Activated CD8-positive, alpha-beta memory T cell treated with anti-CD3 and anti-CD28 coated beads, Interleukin-2, amount 50 U/mL, for 1 hour (primary cell): ENCODE measurements around the gene UBA1.

Source experiments
- DNase-seq: peaks from one replicate; pipeline ENCODE4 v3.0.0-alpha.2; 2020; ENCODE audit errors: extremely low read depth

Gene UBA1

DNA sequence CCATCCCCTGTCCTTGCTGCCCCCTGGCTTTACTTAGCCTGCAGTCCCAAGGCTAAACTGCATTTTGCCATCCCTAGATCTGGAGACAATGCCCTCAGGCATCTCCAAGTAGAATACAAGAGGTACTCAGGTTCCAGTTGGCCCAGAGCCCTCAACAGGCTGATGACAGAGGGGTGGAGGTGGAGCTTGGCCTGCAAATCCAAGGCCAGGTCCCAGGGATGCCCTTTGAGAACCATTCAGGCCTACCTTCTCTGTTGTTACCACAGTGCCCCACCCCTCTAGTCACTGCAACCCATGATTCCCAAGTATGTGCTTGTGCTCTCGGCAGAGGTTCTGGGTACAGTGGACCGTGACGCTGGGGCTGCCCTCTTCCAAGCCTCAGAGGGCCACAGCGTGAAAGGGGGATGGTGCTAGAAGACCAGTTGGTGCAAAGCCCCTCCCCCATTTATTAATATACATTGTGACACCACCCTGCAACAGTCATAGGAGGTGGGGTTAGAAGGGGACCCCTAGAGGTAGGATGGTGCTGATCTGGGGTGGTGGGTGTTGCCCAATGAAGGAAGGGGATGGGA is 6.4 kb upstream of the UBA1 start:
- DNase-seq: no peak

DNA sequence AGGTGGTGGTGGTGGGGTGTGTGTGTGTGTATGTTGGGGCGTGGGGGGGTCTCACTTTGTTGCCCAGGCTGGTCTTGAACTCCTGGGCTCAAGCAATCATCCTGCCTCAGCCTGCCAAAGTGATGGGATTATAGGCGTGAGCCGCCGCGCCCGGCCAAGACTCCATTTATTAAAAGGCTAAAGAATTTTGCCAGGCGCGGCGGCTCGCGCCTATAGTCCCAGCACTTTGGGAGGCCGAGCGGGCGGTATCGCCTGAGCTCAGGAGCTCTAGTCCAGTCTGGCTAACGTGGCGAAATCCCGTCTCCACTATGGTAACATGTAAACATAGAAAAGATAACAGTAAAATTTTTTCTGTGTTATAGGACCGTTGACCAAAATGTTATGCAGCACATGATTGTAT is 3.7 kb upstream of the UBA1 start:
- no peak for DNase-seq

DNA sequence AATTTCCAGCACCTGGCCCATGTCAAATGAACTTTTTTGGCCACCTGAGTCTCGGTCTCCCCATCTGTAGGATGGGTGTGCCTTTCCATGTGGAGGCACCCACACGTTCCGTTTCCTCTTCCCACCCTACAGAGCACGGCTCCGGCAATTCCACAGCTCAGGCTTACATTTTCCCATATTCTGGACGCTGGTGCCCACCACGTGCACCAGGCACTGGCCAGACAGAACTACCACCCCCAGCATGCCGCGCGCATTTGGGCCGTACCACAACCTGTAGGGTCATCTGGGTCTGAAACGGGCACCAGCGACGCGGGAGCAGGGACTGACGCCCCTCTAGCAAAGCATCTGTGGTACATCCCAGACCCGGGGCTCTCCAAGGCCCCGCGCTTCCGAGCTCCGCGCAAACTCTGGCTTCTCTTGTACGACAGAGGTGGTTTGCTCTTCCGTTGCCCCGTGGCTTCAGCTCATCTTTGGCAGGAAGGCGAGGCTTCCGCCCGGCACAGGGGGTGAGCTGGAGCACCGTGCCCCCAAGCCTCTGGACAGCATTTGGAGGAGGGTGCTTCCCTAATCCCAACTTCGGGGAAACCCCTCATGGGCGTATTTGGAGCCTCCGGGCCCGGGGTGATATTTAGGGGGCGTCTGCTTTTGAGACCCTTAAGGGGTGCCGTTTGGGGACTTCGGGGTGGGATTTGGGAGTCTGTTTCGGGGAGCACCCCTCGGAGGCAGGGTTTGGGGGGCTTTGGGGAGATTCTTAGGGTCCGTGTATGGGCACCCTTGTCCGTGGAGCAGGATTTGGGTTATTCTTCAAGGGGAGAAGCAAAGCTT is 3.0 kb upstream of the UBA1 start:
- DNase-seq: peak; percentile 68

DNA sequence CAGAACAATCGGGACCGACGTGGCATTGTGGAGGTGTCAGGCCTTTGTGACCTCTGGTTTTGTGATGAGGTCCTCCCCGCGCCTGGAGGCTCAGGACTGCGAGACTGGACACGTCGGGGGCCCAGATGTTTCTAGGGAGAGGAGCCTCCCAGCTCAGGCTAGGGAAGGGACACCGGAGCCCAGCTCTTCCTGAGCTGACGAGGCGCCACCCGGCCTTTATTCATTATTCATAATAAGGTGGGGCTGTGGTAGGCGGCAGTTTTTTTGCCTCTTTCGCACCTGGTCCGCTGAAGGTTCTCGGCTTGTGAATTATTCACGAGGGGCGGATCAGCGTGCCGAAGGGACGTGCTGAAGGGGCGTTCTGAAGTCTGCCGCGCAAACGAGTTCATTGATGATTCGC is 2.3 kb upstream of the UBA1 start:
- DNase-seq: no peak

DNA sequence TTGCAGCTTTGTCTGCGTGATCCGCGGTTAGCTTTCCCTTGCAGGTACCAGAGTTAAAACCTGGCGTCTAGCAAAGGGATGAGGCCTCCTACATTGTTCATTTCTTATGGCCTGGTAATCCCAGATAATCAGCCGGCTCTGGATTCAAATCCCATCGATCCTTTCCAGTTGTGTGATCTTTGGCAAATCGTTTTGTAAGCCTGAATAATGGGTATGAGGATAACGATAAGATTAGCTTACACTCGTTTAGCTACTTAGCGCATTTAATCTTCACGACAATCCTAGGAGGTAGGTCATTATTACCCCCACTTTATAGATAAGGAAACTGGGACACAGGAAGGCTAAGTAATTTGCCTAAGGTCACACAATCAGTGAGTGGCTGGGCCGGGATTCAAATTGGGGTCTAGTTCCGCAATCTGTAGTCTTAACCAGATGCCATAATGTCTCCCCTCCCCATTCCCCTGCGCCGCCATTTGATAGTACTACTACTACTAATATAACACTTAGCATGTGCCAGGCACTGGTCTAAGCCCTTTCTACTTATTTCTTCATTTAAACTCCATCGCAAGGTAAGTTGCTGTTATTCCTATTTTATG is 1.7 kb upstream of the UBA1 start:
- no peak for DNase-seq

DNA sequence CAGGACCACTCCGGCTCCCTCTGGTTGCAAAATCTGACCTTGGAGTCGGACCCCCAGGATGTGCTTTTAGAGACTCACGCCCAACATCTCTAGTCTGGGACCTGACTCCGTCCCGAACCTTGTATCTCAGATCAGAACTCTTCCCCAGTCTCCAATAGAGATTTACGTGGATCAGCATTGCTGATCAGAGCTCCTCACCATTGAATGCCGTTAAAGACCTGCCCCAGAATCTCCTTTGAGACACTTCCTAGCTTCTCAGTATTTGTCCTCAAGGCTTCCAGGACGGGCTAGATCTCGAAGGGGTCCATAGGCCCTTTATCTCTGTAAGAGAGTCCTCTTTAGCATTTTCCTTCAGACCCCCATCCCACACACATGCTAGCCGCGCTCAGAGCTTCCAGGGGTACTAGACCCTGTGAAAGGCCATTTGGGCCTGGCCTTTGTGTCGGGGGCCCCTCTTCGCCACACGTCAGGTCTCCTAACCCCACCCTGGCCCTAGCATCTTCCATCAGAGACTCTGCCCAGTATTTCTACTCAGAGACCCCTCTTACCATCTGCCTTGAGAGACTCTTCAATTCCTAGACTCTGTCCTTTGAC is 662 bp downstream of the UBA1 start:
- no peak for DNase-seq

DNA sequence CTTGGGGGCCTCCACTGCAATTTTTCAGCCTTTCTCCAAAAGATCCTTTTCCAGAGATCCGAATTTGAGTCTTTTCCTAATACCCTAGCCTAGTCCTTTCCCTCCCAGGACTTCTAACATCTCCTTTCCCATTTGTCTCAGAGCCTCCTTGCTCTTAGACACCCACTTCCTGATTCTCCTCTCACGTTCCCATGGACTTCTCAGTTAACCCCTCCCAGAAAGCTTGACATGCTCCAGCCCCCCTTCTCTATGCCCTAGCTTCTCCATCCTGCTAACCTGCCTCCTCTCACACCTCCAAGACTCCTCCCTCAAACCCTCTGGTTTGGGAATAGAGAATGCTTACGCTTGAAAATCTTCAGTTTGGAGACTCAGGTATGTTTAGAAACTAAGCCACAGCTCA is 2.5 kb downstream of the UBA1 start:
- no peak for DNase-seq

DNA sequence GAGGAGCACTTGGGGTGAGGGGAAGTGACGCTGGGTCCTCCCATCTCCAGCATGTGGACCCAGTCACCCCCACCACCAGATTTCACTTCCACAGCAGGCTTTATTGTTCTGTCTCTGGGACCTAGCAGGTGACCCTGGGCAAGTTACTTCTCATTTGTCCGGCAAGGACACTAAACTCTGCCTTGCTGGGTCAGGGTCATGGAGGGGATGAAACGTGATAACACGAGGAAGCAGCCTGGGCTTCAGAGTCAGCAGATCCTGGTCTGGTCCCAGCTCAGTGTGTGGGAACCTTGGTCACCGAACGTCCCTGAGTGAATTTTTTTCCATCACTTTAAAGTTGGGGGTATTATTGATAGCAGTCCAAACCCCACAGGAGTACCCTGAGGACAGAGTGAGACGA is 3.9 kb downstream of the UBA1 start:
- DNase-seq: no peak

DNA sequence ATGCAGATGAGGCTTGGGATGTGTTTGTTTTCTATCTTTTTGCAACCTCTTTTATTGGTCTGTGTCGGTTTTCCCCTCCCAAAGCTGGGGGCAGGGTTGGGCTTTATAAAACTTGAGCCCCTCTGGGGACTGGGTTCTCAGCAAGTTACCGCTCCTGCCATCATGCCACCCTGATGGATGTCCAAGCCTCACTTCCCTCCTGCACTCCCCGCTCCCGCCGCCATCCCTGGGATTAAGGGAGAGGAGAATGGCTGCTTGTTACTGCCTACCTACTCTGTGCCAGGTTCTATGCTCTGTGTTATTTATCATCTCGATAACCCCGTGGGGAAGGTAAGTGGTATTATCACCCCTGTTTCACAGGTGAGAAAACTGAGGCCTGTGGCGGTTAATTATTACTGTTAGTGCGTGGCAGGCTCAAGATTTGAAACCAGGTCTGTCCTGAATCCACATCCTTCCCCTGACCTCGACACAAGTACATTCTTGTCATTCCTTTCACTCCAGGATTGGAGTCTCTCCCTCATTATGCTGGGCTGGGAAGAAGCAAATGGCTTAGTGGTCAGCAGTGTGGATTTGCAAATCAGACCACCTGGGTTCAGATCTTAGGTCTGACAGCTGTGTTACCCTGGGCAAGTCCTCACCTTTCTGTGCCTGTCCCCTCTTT is 4.5 kb downstream of the UBA1 start:
- DNase-seq: no peak

DNA sequence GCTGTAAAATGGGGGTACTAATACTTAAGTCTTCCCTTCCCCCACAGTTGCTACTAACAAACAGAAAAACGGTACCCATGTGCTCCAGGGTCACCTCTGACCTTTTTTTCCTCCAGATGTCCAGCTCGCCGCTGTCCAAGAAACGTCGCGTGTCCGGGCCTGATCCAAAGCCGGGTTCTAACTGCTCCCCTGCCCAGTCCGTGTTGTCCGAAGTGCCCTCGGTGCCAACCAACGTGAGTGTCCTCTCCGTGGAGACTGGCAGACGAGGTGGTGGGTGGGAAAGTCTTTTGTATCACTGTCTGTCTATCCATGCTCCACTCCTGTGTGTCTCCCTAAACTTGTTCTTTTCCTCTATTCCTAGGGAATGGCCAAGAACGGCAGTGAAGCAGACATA is 5.1 kb downstream of the UBA1 start:
- no peak for DNase-seq

DNA sequence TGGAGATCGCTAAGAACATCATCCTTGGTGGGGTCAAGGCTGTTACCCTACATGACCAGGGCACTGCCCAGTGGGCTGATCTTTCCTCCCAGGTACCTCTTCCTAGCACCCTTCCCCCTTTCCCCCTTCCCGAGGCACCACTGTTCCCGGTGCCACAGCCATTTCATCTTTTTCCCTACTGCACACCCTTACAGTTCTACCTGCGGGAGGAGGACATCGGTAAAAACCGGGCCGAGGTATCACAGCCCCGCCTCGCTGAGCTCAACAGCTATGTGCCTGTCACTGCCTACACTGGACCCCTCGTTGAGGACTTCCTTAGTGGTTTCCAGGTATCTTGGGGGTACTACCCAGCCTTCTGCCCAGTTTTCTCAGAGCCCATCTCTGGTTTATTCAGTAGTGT is 5.7 kb downstream of the UBA1 start:
- no peak for DNase-seq

DNA sequence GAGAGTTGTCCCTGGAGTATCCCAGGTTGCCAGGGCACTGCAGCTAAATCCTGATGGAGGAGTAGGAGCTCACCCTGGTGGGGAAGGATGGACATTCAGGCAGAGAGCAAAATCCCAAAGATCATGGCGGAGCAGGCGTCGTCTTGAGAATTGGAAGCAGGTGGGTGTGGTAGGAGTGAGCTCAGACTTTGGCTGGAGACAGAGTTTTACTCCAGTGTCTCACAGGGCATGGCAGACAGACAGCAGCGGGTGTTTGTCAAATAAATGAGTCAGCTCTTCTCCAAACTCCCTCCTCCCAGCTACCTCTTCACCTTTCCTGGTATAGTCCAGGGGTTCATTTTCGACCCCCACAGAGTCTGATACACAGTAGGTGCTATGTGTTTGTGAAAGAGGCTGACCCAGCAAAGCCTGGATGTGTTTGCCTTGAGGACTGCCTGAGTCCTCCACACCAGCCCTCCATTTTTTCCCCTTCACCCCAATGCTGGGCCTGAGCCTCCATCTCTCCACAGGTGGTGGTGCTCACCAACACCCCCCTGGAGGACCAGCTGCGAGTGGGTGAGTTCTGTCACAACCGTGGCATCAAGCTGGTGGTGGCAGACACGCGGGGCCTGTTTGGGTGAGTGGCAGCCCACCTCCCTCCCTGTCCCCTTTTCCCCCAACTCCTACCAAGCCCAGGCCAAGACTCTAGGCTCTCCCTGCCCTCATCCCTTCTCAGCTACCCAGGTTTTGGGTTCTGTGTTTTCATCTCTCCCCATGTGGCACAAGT is 6.9 kb downstream of the UBA1 start:
- no peak for DNase-seq

DNA sequence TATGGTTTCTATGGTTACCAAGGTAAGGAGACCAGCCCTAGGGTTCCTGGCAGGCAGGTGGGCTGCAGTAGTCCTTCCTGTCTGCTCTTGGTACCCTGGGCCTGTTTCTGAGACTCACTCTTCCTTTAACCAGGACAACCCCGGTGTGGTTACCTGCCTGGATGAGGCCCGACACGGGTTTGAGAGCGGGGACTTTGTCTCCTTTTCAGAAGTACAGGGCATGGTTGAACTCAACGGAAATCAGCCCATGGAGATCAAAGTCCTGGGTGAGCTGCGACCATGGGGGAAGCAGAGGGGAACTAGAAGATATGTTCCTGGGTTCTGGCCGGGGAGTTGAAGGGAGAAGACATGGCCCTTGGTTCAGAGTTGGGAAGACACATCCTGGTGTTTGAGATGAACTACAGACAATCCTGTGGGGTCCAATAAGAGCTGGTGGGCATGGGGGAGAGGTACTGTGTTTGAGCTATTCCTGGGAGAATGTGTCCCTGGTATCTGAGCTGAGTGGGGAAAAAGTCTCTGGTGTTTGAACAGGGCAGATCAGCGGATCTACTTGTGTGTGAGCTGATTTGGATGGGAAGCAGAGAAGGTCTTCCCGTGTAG is 7.8 kb downstream of the UBA1 start:
- DNase-seq: no peak

DNA sequence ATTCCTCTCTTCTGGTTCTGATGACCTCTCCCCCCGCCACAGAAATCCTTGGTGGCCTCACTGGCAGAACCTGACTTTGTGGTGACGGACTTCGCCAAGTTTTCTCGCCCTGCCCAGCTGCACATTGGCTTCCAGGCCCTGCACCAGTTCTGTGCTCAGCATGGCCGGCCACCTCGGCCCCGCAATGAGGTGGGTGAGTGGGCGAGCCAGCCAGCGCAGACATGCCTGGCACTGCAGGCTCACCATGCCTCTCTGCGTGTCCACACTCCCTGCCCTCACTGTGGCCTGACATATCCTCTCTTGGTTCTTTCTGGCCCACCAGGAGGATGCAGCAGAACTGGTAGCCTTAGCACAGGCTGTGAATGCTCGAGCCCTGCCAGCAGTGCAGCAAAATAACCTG is 8.7 kb downstream of the UBA1 start:
- no peak for DNase-seq

DNA sequence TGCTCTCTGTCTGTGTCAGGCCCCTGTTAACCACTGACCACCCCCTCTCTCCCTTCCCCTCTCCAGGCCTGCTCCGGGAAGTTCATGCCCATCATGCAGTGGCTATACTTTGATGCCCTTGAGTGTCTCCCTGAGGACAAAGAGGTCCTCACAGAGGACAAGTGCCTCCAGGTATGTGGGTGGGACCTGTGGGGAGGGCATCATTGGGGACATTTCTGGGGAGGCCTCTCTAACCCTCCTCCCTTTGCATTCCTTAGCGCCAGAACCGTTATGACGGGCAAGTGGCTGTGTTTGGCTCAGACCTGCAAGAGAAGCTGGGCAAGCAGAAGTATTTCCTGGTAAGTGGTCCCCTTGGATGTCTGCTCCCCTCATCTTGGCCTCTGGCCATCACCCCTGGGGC is 9.2 kb downstream of the UBA1 start:
- DNase-seq: no peak

DNA sequence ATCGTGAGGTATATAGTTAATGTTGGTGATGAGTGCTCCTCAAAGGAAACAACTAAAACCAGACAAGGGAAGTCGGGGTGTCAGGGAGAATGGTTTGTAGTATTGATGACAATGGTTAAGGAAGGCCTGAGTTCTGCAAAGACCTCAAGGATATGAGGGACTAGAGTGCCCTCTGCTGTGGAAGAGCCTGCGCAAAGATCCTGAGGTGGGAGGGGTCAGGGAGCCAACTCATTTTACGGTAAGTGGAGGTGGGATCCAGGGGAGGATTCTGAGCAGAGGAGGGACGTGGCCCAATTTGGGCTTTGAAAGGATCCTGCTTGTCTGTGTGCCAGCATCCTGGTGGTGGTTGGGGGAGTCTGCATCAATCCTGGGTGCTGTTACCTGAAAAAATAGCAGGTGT is 11.3 kb downstream of the UBA1 start:
- no peak for DNase-seq

DNA sequence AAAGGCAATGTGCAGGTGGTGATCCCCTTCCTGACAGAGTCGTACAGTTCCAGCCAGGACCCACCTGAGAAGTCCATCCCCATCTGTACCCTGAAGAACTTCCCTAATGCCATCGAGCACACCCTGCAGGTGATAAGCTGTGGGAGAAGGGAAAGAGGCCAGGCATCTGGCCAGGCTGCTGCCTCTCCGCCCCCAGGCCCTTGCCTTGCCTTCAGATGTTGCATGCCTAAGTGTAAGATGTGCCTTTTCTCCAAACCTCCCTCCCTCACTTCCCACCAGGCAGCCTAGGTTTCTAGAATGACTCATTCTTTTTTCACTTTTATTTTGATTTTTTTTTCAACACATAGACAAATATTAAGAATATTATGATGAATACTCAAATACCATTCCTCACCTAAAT is 12.7 kb downstream of the UBA1 start:
- DNase-seq: no peak

DNA sequence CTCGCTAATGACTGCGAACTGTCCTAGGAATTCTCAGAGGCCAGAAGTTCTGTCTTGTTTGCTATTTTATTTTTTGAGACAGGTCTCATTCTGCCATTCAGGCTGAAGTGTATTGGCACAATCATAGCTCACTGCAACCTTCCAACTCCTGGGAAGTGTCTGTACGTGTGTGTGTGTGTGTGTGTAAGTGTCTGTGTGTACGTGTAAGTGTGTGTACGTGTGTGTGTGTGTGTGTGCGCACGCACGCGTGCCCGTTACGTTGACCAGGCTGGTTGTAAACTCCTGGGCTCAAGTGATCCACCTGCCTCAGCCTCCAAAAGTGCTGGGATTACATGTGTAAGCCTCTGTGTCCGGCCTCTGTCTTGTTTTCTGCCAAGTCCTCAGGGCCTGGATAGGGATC is 14.5 kb downstream of the UBA1 start:
- no peak for DNase-seq

DNA sequence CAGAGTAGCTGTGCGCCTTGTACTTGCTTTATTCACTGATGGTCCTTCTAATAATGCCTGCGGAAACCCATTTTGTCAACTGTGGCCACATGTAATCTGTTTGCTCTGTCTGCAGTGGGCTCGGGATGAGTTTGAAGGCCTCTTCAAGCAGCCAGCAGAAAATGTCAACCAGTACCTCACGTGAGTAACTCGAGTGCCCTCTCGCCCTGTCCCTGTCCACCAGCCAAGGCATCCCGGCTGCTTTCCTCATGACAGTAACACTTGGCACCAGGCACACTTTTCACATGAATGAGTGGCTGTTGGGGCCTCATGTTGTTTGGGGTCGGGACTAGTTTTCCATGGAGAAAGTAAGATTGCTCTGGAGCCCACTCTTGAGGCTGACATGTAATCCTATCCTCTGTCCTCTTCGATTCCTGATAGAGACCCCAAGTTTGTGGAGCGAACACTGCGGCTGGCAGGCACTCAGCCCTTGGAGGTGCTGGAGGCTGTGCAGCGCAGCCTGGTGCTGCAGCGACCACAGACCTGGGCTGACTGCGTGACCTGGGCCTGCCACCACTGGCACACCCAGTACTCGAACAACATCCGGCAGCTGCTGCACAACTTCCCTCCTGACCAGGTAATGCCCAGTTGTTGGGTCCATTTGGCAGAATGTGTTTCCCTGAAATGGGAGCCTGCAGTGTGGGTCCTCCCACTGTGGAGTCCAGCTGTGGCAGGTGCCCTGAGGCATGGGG is 16.0 kb downstream of the UBA1 start:
- DNase-seq: no peak

DNA sequence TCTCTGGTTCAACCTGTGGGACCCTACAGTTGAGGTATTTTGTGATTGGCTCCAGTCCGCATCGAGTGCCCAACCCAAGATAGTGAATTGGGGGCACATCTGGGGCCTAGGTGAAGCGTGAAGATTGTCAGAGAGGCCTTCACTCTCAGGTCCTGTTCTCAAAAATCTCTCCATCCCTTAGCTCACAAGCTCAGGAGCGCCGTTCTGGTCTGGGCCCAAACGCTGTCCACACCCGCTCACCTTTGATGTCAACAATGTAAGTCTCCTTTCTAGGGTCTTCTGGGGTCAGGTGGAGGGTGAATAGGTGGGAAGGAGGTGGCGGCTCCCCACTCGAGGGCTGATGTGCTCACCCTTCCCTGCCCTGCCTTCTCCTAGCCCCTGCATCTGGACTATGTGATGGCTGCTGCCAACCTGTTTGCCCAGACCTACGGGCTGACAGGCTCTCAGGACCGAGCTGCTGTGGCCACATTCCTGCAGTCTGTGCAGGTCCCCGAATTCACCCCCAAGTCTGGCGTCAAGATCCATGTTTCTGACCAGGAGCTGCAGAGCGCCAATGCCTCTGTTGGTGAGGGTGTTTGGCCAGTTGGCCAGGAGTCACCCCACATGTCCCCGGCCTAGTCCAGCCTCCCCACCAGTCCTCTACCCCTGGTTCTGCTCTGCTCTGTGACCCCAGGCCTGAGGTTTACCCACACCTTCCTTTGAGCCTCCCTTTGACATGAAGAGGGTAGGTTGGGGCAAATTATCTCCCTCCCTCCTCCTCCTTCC is 17.2 kb downstream of the UBA1 start:
- no peak for DNase-seq
